Right lobe of liver (tissue), 4 donors: Measurements from ENCODE around the gene ANKRD30A.

Experiments used
- POLR2A ChIP-seq: fragments of 450-650 bp; IDR thresholded peaks from one replicate; pipeline ENCODE4 v1.6.1; 2017; ENCODE audit warnings: antibody characterized with exemption, mild to moderate bottlenecking
- TF ChIP-seq, protein P1 (sequence below), 4 donors: fragments of 200-600 bp in 3 of 4; fragments of 450-650 bp in 1 of 4; IDR thresholded peaks; one replicate each; pipeline versions ENCODE4 v1.5.1 to v1.8.0; 2016 to 2022; ENCODE audit warnings: antibody characterized with exemption in 4 of 4, mild to moderate bottlenecking in 2 of 4
- donor health status: DM: no; HTN: no; CAD: no.
- donor health status: DM: no; HTN: no; CAD: no.
- donor health status: DM: no; HTN: yes; CAD: no.

DNA sequence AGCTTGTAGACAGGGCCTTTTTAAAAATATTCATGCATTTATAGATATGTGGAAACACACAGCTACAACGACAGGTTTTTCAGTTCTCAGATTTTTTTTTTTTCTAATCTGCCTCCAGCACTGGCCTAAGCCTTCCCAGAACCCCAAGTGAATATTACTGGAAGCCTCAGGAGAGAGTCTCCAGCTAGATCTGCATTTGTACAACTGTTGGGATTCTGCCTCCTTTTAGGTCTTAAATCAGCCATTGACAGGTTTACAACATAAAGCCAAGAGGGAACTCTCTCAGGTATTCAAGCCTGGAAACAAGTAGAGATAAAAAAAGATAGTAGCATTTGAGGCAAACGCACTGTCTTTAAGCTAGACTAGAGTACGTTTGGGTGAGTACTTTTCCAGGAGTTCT, 275.8 kb downstream of the ANKRD30A start:
- TF ChIP-seq POLR2A, result no peak
- TF ChIP-seq, protein P1, sequence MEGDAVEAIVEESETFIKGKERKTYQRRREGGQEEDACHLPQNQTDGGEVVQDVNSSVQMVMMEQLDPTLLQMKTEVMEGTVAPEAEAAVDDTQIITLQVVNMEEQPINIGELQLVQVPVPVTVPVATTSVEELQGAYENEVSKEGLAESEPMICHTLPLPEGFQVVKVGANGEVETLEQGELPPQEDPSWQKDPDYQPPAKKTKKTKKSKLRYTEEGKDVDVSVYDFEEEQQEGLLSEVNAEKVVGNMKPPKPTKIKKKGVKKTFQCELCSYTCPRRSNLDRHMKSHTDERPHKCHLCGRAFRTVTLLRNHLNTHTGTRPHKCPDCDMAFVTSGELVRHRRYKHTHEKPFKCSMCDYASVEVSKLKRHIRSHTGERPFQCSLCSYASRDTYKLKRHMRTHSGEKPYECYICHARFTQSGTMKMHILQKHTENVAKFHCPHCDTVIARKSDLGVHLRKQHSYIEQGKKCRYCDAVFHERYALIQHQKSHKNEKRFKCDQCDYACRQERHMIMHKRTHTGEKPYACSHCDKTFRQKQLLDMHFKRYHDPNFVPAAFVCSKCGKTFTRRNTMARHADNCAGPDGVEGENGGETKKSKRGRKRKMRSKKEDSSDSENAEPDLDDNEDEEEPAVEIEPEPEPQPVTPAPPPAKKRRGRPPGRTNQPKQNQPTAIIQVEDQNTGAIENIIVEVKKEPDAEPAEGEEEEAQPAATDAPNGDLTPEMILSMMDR (IDR thresholded peaks at IDR 0.05), result no peak
